ENCODE results near the gene RABGAP1L. TPM values are rescaled to one million over a fixed set of nuclear protein-coding genes. Genes with fewer than 3 reads are reported as not detected.

RABGAP1L gene
- total and polyA plus RNA-seq, 2 donors (not counting 3 experiments of a cell fraction or from before 2014, with no cell fraction given): 6.4 to 22.2 TPM

DNA sequence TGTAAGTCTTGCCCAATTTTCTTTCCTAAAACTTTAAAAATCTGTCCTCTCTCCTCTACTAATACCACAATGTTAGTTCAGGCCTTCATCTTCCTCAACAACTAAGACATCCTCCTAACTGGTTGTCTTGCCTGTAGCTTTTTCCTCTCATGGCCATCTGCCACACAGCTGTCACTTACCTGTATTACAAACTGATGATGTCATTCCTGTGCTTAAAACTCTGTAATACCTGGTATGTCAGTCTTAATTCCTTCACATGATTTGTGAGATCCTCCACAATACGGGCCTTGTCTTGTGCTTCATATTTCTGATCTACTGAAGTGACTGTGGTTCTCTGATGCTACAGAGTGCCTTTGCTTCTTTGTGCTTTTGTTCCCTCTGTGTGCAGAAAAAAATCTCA is 854.1 kb downstream of the RABGAP1L start:
- peak; percentile 6 for TF ChIP-seq JUN (IDR thresholded peaks at IDR 0.05; ENCODE audit: borderline replicate concordance, insufficient read depth, insufficient read length, low read depth)
- TF ChIP-seq POLR2AphosphoS5 (IDR thresholded peaks at IDR 0.05; ENCODE audit: insufficient read depth, low read depth, low read length): no peak
- Histone ChIP-seq H3K4me2 (ENCODE audit: insufficient read depth, low read length) (no peak overlapping the region), H3K9me3 (replicated peaks; ENCODE audit: control insufficient read depth, insufficient read depth, low read length) (no peaks in the 10 kb centered on the region), H3K9ac (replicated peaks; ENCODE audit: extremely low read depth, insufficient read depth, low read length) (no peak overlapping the region), H3K9me1 (replicated peaks; ENCODE audit: control insufficient read depth, extremely low read depth, insufficient read depth, low read length) (no peaks in the 10 kb centered on the region), H2AFZ (ENCODE audit: low read depth, low read length) (no peak overlapping the region), H4K20me1 (replicated peaks; ENCODE audit: control insufficient read depth, extremely low read depth, insufficient read depth, low read length) (no peaks in the 10 kb centered on the region), H3K4me1 (ENCODE audit: control insufficient read depth, extremely low read depth, insufficient read depth, low read length) (peaks cover 6% of the 10 kb centered on the region), H3K36me3 (ENCODE audit: control insufficient read depth in 2 of 2, extremely low read depth in 1 of 2, insufficient read depth in 2 of 2, low read length in 2 of 2) (peaks cover 14 to 31% of the 10 kb centered on the region in 2 experiments), H3K27me3 (ENCODE audit: control insufficient read depth in 2 of 2, insufficient read depth in 2 of 2, low read length in 2 of 2) (no peaks in the 10 kb centered on the region), H3K27ac (ENCODE audit: insufficient read depth, low read depth, low read length) (no peak overlapping the region), H3K4me3 (replicated peaks in 1 of 3; ENCODE audit: insufficient read depth in 1 of 3, low read depth in 1 of 3, low read length in 3 of 3) (no peak overlapping the region), H3K79me2 (ENCODE audit: control insufficient read depth, insufficient read depth, low read length) (peaks cover 8% of the 10 kb centered on the region)
- FAIRE-seq: no peak
- intact Hi-C loops (cut with micrococcal nuclease): no loop called here
- dilution Hi-C loops (cut with MboI; ENCODE audit: extremely low pct_ligation_motif_present, low sequenced_read_pairs): no loop called here
- no peak for DNase-seq (ENCODE audit: low read depth, low spot score)
- ChIA-PET POLR2A (no interaction called here), CTCF (interaction anchor here (1.1 to 1.3 kb wide), 2 partner anchors 9 to 10 kb away, joined by 3 to 4 read pairs; partner anchors contain the start of gene MRPS14)
- BruUV-seq (replicated peaks): TSS peak; percentile 5

- H3K4me1 ChIP-seq (ENCODE audit: control insufficient read depth, extremely low read depth, insufficient read depth, low read length): no peaks in the 10 kb centered on the region
- dilution Hi-C loops (cut with MboI; ENCODE audit: extremely low pct_ligation_motif_present, low sequenced_read_pairs): no loop called here
- no peaks in the 10 kb centered on the region for H3K9me3 ChIP-seq (replicated peaks; ENCODE audit: control insufficient read depth, insufficient read depth, low read length)
- DNase-seq (ENCODE audit: low read depth, low spot score) (no peak), FAIRE-seq (no peak)
- no peak overlapping the region for H3K4me2 ChIP-seq (ENCODE audit: insufficient read depth, low read length)
- intact Hi-C loops (cut with micrococcal nuclease): no loop called here
- no peak overlapping the region for H2AFZ ChIP-seq (ENCODE audit: low read depth, low read length)
- no peak overlapping the region for H3K9ac ChIP-seq (replicated peaks; ENCODE audit: extremely low read depth, insufficient read depth, low read length)
- no TSS peak for BruUV-seq (replicated peaks)
- CTCF ChIA-PET: interaction anchor here (1.5 kb wide), 2 partner anchors 11 to 110 kb away, joined by 3 to 4 read pairs; no protein-coding TSS in a partner anchor
- H3K4me3 ChIP-seq (replicated peaks in 1 of 3; ENCODE audit: insufficient read depth in 1 of 3, low read depth in 1 of 3, low read length in 3 of 3): no peak overlapping the region
- no peak for TF ChIP-seq JUN (IDR thresholded peaks at IDR 0.05; ENCODE audit: borderline replicate concordance, insufficient read depth, insufficient read length, low read depth)
- no peak for TF ChIP-seq GATA2 (IDR thresholded peaks at IDR 0.05; ENCODE audit: insufficient read depth, insufficient read length, low read depth, low read length)
- TF ChIP-seq FOS (IDR thresholded peaks at IDR 0.05; ENCODE audit: borderline replicate concordance, insufficient read depth, low read length): no peak
- no peak for TF ChIP-seq MAX (IDR thresholded peaks at IDR 0.05; ENCODE audit: insufficient read depth, insufficient read length)
- no peak for TF ChIP-seq MYC (IDR thresholded peaks at IDR 0.05; ENCODE audit: low read depth, low read length)
- no peak for TF ChIP-seq POLR2AphosphoS5 (IDR thresholded peaks at IDR 0.05; ENCODE audit: insufficient read depth, low read depth, low read length)
- no peak for TF ChIP-seq EZH2 (IDR thresholded peaks at IDR 0.05; ENCODE audit: borderline replicate concordance, low read depth, low read length, severe bottlenecking)
- TF ChIP-seq CTCF (IDR thresholded peaks at IDR 0.05; ENCODE audit: extremely low read depth in 1 of 2, insufficient read depth in 1 of 2, low read depth in 1 of 2, low read length in 2 of 2): no peak
- TF ChIP-seq POLR2A (IDR thresholded peaks at IDR 0.05; ENCODE audit: low read depth, low read length): no peak
- peaks cover 10% of the 10 kb centered on the region for H3K79me2 ChIP-seq (ENCODE audit: control insufficient read depth, insufficient read depth, low read length)
- POLR2A ChIA-PET: no interaction called here
- no peak overlapping the region for H3K27ac ChIP-seq (ENCODE audit: insufficient read depth, low read depth, low read length)
- no peaks in the 10 kb centered on the region for H4K20me1 ChIP-seq (replicated peaks; ENCODE audit: control insufficient read depth, extremely low read depth, insufficient read depth, low read length)
- H3K27me3 ChIP-seq (ENCODE audit: control insufficient read depth in 2 of 2, insufficient read depth in 2 of 2, low read length in 2 of 2): no peaks in the 10 kb centered on the region
- peaks cover 13 to 30% of the 10 kb centered on the region in 2 experiments for H3K36me3 ChIP-seq (ENCODE audit: control insufficient read depth in 2 of 2, extremely low read depth in 1 of 2, insufficient read depth in 2 of 2, low read length in 2 of 2)
- no peaks in the 10 kb centered on the region for H3K9me1 ChIP-seq (replicated peaks; ENCODE audit: control insufficient read depth, extremely low read depth, insufficient read depth, low read length)
These were observed 855.9 kb downstream of the RABGAP1L start for GRCh38 chr1:175015243-175015642.

Measured in endothelial cell of umbilical vein (primary cell).